Neural cell (in vitro differentiated cells): ENCODE results near the gene ST8SIA6. TPM values are rescaled to one million over a fixed set of nuclear protein-coding genes. Genes with fewer than 3 reads are reported as not detected.

Experiments used
- H2AFZ ChIP-seq: fragments of 200-600, 300-800 bp; sonication (generic), shearing (Covaris generic); 2 replicates; pipeline ENCODE4 v1.6.0; 2014; ENCODE audit warnings: low read depth, mild to moderate bottlenecking, antibody characterized with exemption, low read length, moderate library complexity
- H3F3A ChIP-seq: fragments of 200-600 bp; shearing (Covaris generic); 2 replicates; pipeline ENCODE4 v1.6.1; 2016; ENCODE audit warnings: mild to moderate bottlenecking, moderate library complexity, mixed read lengths, antibody characterized with exemption, low read length; ENCODE audit not compliant: insufficient read depth, poor library complexity, severe bottlenecking
- H3K27ac ChIP-seq: fragments of 200-600, 300-800 bp; sonication (generic), shearing (Covaris generic); 2 replicates; pipeline ENCODE4 v1.5.1; 2014; ENCODE audit warnings: mild to moderate bottlenecking, low read length, moderate library complexity
- H3K27me3 ChIP-seq: fragments of 300-800, 200-600 bp; sonication (generic), shearing (Covaris generic); 2 replicates; pipeline ENCODE4 v1.6.0; 2014; ENCODE audit warnings: mild to moderate bottlenecking, low read depth, low read length, moderate library complexity; ENCODE audit not compliant: insufficient read depth
- H3K36me3 ChIP-seq: fragments of 300-800, 200-600 bp; sonication (generic), shearing (Covaris generic); 2 replicates; pipeline ENCODE4 v1.5.1; 2014; ENCODE audit warnings: mild to moderate bottlenecking, antibody characterized with exemption, low read length, moderate library complexity; ENCODE audit not compliant: insufficient read depth
- H3K4me2 ChIP-seq: fragments of 300-800, 200-600 bp; sonication (generic), shearing (Covaris generic); 2 replicates; pipeline ENCODE4 v1.6.0; 2014; ENCODE audit warnings: mild to moderate bottlenecking, low read length
- H3K4me3 ChIP-seq: fragments of 300-800, 200-600 bp; sonication (generic), shearing (Covaris generic); 2 replicates; pipeline ENCODE4 v1.5.1; 2014; ENCODE audit warnings: mild to moderate bottlenecking, low read length, moderate library complexity
- H3K79me2 ChIP-seq: fragments of 200-600 bp; shearing (Covaris generic); replicated peaks from 2 replicates; pipeline ENCODE4 v1.6.0; 2014; ENCODE audit warnings: mild to moderate bottlenecking, low read length, moderate library complexity; ENCODE audit not compliant: insufficient read depth
- H3K9ac ChIP-seq: fragments of 300-800, 200-600 bp; sonication (generic), shearing (Covaris generic); 2 replicates; pipeline ENCODE4 v1.6.1; 2016; ENCODE audit warnings: mild to moderate bottlenecking, low read length, mixed read lengths
- H3K9me2 ChIP-seq: fragments of 200-600 bp; shearing (Covaris generic); 2 replicates; pipeline ENCODE4 v1.6.1; 2016; ENCODE audit warnings: mild to moderate bottlenecking, low read length, mixed read lengths; ENCODE audit not compliant: insufficient read depth
- H3K9me3 ChIP-seq: fragments of 200-600, 300-800 bp; sonication (generic), shearing (Covaris generic); 2 replicates; pipeline ENCODE4 v1.6.1; 2016; ENCODE audit warnings: mild to moderate bottlenecking, mixed run types, low read length, moderate library complexity, mixed read lengths
- H4K20me1 ChIP-seq: fragments of 200-600 bp; shearing (Covaris generic); 2 replicates; pipeline ENCODE4 v1.6.1; 2016; ENCODE audit warnings: mild to moderate bottlenecking, mixed run types; ENCODE audit not compliant: insufficient read depth
- CTCF ChIP-seq: fragments of 450-650 bp; IDR thresholded peaks from 2 replicates; pipeline ENCODE4 v1.5.1; 2014; ENCODE audit warnings: antibody characterized with exemption, mild to moderate bottlenecking, moderate library complexity; ENCODE audit not compliant: poor library complexity, severe bottlenecking
- EP300 ChIP-seq: fragments of 450-650 bp; conservative IDR thresholded peaks from 2 replicates; pipeline ENCODE4 v1.6.1; 2014; ENCODE audit warnings: antibody characterized with exemption, mild to moderate bottlenecking, moderate library complexity; ENCODE audit not compliant: poor library complexity, severe bottlenecking
- EZH2 ChIP-seq: fragments of 200-600, 300-800 bp; shearing (Covaris generic), sonication (generic); IDR thresholded peaks from 2 replicates; pipeline ENCODE4 v1.6.1; 2014; ENCODE audit warnings: antibody characterized with exemption, low read length, borderline replicate concordance, mild to moderate bottlenecking; ENCODE audit not compliant: insufficient read depth, poor library complexity, severe bottlenecking
- MXI1 ChIP-seq: fragments of 450-650 bp; conservative IDR thresholded peaks from 2 replicates; pipeline ENCODE4 v1.6.1; 2014; ENCODE audit warnings: antibody characterized with exemption, mild to moderate bottlenecking; ENCODE audit not compliant: poor library complexity, severe bottlenecking
- POLR2AphosphoS5 ChIP-seq: IDR thresholded peaks from 2 replicates; pipeline ENCODE4 v1.6.1; 2012
- RAD21 ChIP-seq: fragments of 450-650 bp; conservative IDR thresholded peaks from 2 replicates; pipeline ENCODE4 v1.6.1; 2014; ENCODE audit warnings: antibody characterized with exemption, mild to moderate bottlenecking, moderate library complexity
- SMC3 ChIP-seq: fragments of 450-650 bp; conservative IDR thresholded peaks from 2 replicates; pipeline ENCODE4 v1.6.1; 2014; ENCODE audit warnings: antibody characterized with exemption, mild to moderate bottlenecking, moderate library complexity; ENCODE audit not compliant: poor library complexity
- TAF1 ChIP-seq: IDR thresholded peaks from 2 replicates; pipeline ENCODE4 v1.6.1; 2012; ENCODE audit warnings: low read depth
- polyA plus RNA-seq: library from polyadenylated mRNA; depleted of rRNA; stranded (reverse); fragments of >200 nt; gene quantifications from 2 replicates; pipeline ENCODE4 v1.2.3, GENCODE V29; 2014
- TF ChIP-seq, protein P1 (sequence below): IDR thresholded peaks from 2 replicates; pipeline ENCODE4 v1.6.1; 2012; ENCODE audit warnings: borderline replicate concordance

ST8SIA6 gene
- polyA plus RNA-seq, 1 donor from 2014 or later = 0.41 TPM

DNA sequence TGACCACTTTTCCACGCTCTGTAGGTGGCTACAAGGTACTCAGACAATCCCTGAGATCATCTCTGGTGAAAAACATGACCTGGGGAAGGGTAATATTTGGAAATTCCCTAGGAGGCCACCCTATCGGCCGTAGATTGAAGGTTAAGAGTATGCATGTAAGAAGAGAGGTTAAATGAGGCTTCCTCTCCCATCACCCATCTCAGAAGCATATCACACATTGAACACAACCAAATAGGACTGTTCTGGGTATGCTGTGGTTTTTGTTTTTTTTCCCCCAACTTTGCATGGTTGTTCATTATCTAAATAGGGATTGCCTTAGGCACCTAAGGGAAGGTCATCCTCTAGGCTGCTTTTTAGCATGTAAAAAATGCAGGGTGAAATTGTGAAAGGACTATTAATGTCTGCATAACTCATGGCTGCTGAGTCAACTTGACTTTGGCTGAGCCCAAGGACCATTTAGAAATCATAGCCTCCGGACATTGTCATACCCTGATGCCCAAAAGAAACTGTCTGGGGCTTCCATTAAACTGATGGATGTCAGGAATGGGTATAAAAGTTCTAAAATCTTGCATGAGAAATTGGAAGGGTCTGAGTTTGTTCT, 24.7 kb upstream of the ST8SIA6 start:
- Histone ChIP-seq H3K79me2 (no peaks in the 10 kb centered on the region), H3K4me3 (no peak overlapping the region), H3K27ac (no peak overlapping the region), H3K36me3 (no peaks in the 10 kb centered on the region), H3K9me2 (no peaks in the 10 kb centered on the region), H3K9me3 (no peaks in the 10 kb centered on the region), H3K27me3 (no peaks in the 10 kb centered on the region), H3K9ac (no peak overlapping the region), H3K4me2 (no peak overlapping the region), H4K20me1 (no peaks in the 10 kb centered on the region), H2AFZ (no peak overlapping the region), H3F3A (no peaks in the 10 kb centered on the region)
- TF ChIP-seq MXI1 = no peak
- TF ChIP-seq RAD21 = no peak
- TF ChIP-seq TAF1 = no peak
- TF ChIP-seq POLR2AphosphoS5 = no peak
- TF ChIP-seq SMC3 = no peak
- TF ChIP-seq, protein P1, sequence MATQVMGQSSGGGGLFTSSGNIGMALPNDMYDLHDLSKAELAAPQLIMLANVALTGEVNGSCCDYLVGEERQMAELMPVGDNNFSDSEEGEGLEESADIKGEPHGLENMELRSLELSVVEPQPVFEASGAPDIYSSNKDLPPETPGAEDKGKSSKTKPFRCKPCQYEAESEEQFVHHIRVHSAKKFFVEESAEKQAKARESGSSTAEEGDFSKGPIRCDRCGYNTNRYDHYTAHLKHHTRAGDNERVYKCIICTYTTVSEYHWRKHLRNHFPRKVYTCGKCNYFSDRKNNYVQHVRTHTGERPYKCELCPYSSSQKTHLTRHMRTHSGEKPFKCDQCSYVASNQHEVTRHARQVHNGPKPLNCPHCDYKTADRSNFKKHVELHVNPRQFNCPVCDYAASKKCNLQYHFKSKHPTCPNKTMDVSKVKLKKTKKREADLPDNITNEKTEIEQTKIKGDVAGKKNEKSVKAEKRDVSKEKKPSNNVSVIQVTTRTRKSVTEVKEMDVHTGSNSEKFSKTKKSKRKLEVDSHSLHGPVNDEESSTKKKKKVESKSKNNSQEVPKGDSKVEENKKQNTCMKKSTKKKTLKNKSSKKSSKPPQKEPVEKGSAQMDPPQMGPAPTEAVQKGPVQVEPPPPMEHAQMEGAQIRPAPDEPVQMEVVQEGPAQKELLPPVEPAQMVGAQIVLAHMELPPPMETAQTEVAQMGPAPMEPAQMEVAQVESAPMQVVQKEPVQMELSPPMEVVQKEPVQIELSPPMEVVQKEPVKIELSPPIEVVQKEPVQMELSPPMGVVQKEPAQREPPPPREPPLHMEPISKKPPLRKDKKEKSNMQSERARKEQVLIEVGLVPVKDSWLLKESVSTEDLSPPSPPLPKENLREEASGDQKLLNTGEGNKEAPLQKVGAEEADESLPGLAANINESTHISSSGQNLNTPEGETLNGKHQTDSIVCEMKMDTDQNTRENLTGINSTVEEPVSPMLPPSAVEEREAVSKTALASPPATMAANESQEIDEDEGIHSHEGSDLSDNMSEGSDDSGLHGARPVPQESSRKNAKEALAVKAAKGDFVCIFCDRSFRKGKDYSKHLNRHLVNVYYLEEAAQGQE = no peak
- TF ChIP-seq EZH2 = no peak
- TF ChIP-seq EP300 = no peak
- TF ChIP-seq CTCF = no peak

- H3K27me3 ChIP-seq = no peaks in the 10 kb centered on the region
- H3K9me3 ChIP-seq = no peaks in the 10 kb centered on the region
- no peaks in the 10 kb centered on the region for H3F3A ChIP-seq
- no peak overlapping the region for H2AFZ ChIP-seq
- no peaks in the 10 kb centered on the region for H3K36me3 ChIP-seq
- no peak overlapping the region for H3K9ac ChIP-seq
- H3K9me2 ChIP-seq = no peaks in the 10 kb centered on the region
- H3K4me3 ChIP-seq = no peak overlapping the region
- no peak overlapping the region for H3K4me2 ChIP-seq
- H3K79me2 ChIP-seq = no peaks in the 10 kb centered on the region
- H3K27ac ChIP-seq = no peak overlapping the region
- no peaks in the 10 kb centered on the region for H4K20me1 ChIP-seq
- TF ChIP-seq SMC3 = no peak
- TF ChIP-seq, protein P1 = no peak
- TF ChIP-seq MXI1 = no peak
- TF ChIP-seq EZH2 = no peak
- no peak for TF ChIP-seq POLR2AphosphoS5
- no peak for TF ChIP-seq CTCF
- TF ChIP-seq RAD21 = no peak
- TF ChIP-seq EP300 = no peak
- TF ChIP-seq TAF1 = no peak
These were observed 21.7 kb upstream of the ST8SIA6 start for GRCh38 chr10:17476073-17476472.
